SK-N-SH treated with all-trans-retinoic acid at 6 μM for 48 hours (cell line): ENCODE data around the gene BBS9.

Experiments used
- BACH2 ChIP-seq: fragments of 250-450 bp; sonication (Bioruptor Pico); IDR thresholded peaks from 2 replicates; pipeline ENCODE4 v1.9.0; 2021; ENCODE audit warnings: mild to moderate bottlenecking, borderline replicate concordance
- CSRNP3 ChIP-seq: fragments of 250-450 bp; sonication (Bioruptor Pico); IDR thresholded peaks from 2 replicates; pipeline ENCODE4 v1.5.1; 2021; ENCODE audit warnings: mild to moderate bottlenecking, moderate library complexity
- GLIS3 ChIP-seq: fragments of 250-450 bp; sonication (Bioruptor Pico); IDR thresholded peaks from 2 replicates; pipeline ENCODE4 v1.5.0; 2020; ENCODE audit warnings: mild to moderate bottlenecking, moderate library complexity
- PPARA ChIP-seq: fragments of 250-450 bp; sonication (Bioruptor Pico); IDR thresholded peaks from 2 replicates; pipeline ENCODE4 v1.5.0; 2020; ENCODE audit warnings: mild to moderate bottlenecking, borderline replicate concordance
- RARB ChIP-seq: fragments of 250-450 bp; sonication (Bioruptor Pico); IDR thresholded peaks from 2 replicates; pipeline ENCODE4 v1.8.0; 2021; ENCODE audit warnings: mild to moderate bottlenecking, moderate library complexity
- ZFP3 ChIP-seq: fragments of 250-450 bp; sonication (Bioruptor Pico); IDR thresholded peaks from 2 replicates; pipeline ENCODE4 v1.5.0; 2020; ENCODE audit warnings: mild to moderate bottlenecking, moderate library complexity
- ZFP30 ChIP-seq: fragments of 450-650 bp; formaldehyde crosslinking; IDR thresholded peaks from 2 replicates; pipeline ENCODE4 v1.5.0; 2022; ENCODE audit warnings: mild to moderate bottlenecking, moderate library complexity
- ZNF70 ChIP-seq: fragments of 450-650 bp; formaldehyde crosslinking; IDR thresholded peaks from 2 replicates; pipeline ENCODE4 v1.5.0; 2020; ENCODE audit warnings: mild to moderate bottlenecking, moderate library complexity
- TF ChIP-seq, protein P1 (sequence below): fragments of 250-450 bp; sonication (Bioruptor Pico); IDR thresholded peaks from 2 replicates; pipeline ENCODE4 v1.8.0; 2021; ENCODE audit warnings: low read depth, mild to moderate bottlenecking, moderate library complexity, borderline replicate concordance
- TF ChIP-seq, protein P2 (sequence below): fragments of 250-450 bp; sonication (Bioruptor Pico); IDR thresholded peaks from 2 replicates; pipeline ENCODE4 v1.5.0; 2020; ENCODE audit warnings: mild to moderate bottlenecking, moderate library complexity
- TF ChIP-seq, protein P3 (sequence below): fragments of 250-450 bp; sonication (Bioruptor Pico); IDR thresholded peaks from 2 replicates; pipeline ENCODE4 v1.5.1; 2020; ENCODE audit warnings: low read depth, mild to moderate bottlenecking, moderate library complexity

GRCh38 chr7:33550363-33550762 lies 421.0 kb downstream of the BBS9 start:
- TF ChIP-seq, protein P1, sequence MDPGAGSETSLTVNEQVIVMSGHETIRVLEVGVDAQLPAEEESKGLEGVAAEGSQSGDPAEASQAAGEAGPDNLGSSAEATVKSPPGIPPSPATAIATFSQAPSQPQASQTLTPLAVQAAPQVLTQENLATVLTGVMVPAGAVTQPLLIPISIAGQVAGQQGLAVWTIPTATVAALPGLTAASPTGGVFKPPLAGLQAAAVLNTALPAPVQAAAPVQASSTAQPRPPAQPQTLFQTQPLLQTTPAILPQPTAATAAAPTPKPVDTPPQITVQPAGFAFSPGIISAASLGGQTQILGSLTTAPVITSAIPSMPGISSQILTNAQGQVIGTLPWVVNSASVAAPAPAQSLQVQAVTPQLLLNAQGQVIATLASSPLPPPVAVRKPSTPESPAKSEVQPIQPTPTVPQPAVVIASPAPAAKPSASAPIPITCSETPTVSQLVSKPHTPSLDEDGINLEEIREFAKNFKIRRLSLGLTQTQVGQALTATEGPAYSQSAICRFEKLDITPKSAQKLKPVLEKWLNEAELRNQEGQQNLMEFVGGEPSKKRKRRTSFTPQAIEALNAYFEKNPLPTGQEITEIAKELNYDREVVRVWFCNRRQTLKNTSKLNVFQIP, result no peak
- TF ChIP-seq, protein P2, sequence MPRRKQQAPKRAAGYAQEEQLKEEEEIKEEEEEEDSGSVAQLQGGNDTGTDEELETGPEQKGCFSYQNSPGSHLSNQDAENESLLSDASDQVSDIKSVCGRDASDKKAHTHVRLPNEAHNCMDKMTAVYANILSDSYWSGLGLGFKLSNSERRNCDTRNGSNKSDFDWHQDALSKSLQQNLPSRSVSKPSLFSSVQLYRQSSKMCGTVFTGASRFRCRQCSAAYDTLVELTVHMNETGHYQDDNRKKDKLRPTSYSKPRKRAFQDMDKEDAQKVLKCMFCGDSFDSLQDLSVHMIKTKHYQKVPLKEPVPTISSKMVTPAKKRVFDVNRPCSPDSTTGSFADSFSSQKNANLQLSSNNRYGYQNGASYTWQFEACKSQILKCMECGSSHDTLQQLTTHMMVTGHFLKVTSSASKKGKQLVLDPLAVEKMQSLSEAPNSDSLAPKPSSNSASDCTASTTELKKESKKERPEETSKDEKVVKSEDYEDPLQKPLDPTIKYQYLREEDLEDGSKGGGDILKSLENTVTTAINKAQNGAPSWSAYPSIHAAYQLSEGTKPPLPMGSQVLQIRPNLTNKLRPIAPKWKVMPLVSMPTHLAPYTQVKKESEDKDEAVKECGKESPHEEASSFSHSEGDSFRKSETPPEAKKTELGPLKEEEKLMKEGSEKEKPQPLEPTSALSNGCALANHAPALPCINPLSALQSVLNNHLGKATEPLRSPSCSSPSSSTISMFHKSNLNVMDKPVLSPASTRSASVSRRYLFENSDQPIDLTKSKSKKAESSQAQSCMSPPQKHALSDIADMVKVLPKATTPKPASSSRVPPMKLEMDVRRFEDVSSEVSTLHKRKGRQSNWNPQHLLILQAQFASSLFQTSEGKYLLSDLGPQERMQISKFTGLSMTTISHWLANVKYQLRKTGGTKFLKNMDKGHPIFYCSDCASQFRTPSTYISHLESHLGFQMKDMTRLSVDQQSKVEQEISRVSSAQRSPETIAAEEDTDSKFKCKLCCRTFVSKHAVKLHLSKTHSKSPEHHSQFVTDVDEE (CRISPR knock-in tag), result no peak
- no peak for TF ChIP-seq ZFP30 (CRISPR knock-in tag)
- TF ChIP-seq PPARA (CRISPR knock-in tag), result no peak
- TF ChIP-seq BACH2 (CRISPR knock-in tag), result no peak
- TF ChIP-seq GLIS3, result no peak
- TF ChIP-seq, protein P3, sequence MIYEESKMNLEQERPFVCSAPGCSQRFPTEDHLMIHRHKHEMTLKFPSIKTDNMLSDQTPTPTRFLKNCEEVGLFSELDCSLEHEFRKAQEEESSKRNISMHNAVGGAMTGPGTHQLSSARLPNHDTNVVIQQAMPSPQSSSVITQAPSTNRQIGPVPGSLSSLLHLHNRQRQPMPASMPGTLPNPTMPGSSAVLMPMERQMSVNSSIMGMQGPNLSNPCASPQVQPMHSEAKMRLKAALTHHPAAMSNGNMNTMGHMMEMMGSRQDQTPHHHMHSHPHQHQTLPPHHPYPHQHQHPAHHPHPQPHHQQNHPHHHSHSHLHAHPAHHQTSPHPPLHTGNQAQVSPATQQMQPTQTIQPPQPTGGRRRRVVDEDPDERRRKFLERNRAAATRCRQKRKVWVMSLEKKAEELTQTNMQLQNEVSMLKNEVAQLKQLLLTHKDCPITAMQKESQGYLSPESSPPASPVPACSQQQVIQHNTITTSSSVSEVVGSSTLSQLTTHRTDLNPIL (CRISPR knock-in tag), result no peak
- no peak for TF ChIP-seq ZNF70 (CRISPR knock-in tag)
- no peak for TF ChIP-seq ZFP3 (CRISPR knock-in tag)
- no peak for TF ChIP-seq RARB (CRISPR knock-in tag)
- no peak for TF ChIP-seq CSRNP3
